ENCODE measurements around the gene TECR. TPM values are rescaled to one million over a fixed set of nuclear protein-coding genes. Genes with fewer than 3 reads are reported as not detected.
A peak's percentile ranks its signal among the peaks of the same experiment; 100 is the strongest.

Gene TECR
- total and polyA plus RNA-seq, 2 of the 13 experiments (the other 11 are each of a cell fraction or from before 2014, with no cell fraction given), result 54.9 to 121 TPM

GRCh38 chr19:14517840-14518505, 11.4 kb upstream of the TECR start, which contains the start of gene DNAJB1 (continued):
- TF ChIP-seq ZNF646 (CRISPR knock-in tag; IDR thresholded peaks at IDR 0.05), result no peak
- no peak for TF ChIP-seq SMAD9 (CRISPR knock-in tag; IDR thresholded peaks at IDR 0.05)
- TF ChIP-seq ZNF326 (CRISPR knock-in tag; IDR thresholded peaks at IDR 0.05; ENCODE audit: borderline replicate concordance), result no peak
- TF ChIP-seq ZNF263 (CRISPR knock-in tag; IDR thresholded peaks at IDR 0.05), result no peak
- TF ChIP-seq CBFB (CRISPR knock-in tag; IDR thresholded peaks at IDR 0.05), result peak; percentile 3; the same call in 1 of the 2 replicates
- TF ChIP-seq ZNF350 (CRISPR knock-in tag; IDR thresholded peaks at IDR 0.05; ENCODE audit: borderline replicate concordance, low read depth), result no peak
- TF ChIP-seq DNMT1 (CRISPR knock-in tag; IDR thresholded peaks at IDR 0.05), result no peak
- TF ChIP-seq ZNF296 (CRISPR knock-in tag; conservative IDR thresholded peaks at IDR 0.05), result peak; percentile 69; the same call in 1 of the 2 replicates
- peak; percentile 88 for TF ChIP-seq ZNF816 (CRISPR knock-in tag; IDR thresholded peaks at IDR 0.05; ENCODE audit: borderline replicate concordance)
- no peak for TF ChIP-seq TMF1 (CRISPR knock-in tag; IDR thresholded peaks at IDR 0.05; ENCODE audit: low read depth)
- TF ChIP-seq TGIF2 (CRISPR knock-in tag; IDR thresholded peaks at IDR 0.05), result no peak
- peak; percentile 78; the same call in 1 of the 2 replicates for TF ChIP-seq ZNF770 (CRISPR knock-in tag; IDR thresholded peaks at IDR 0.05)
- no peak for TF ChIP-seq MIER2 (CRISPR knock-in tag; IDR thresholded peaks at IDR 0.05)
- no peak for TF ChIP-seq BRF2 (CRISPR knock-in tag; IDR thresholded peaks at IDR 0.05)
- 0 out of 2 replicates have a peak, but pooled peaks have one; percentile 22 for TF ChIP-seq ZNF362 (CRISPR knock-in tag; IDR thresholded peaks at IDR 0.05; ENCODE audit: borderline replicate concordance)
- TF ChIP-seq BORCS8-MEF2B (CRISPR knock-in tag; IDR thresholded peaks at IDR 0.05), result peak; percentile 48; the same call in 1 of the 2 replicates
- TF ChIP-seq KLF11 (CRISPR knock-in tag; IDR thresholded peaks at IDR 0.05), result 0 out of 2 replicates have a peak, but pooled peaks have one; percentile 41
